Measurements from ENCODE around the gene P2RY14.

GRCh38 chr3:151319628-151320027 lies 41.3 kb upstream of the P2RY14 start:
- TF ChIP-seq CTCF (conservative IDR thresholded peaks at IDR 0.05; ENCODE audit: low read length) = no peak
- no peak for TF ChIP-seq EZH2phosphoT487 (IDR thresholded peaks at IDR 0.05; ENCODE audit: borderline replicate concordance)

Measured in Loucy (cell line).